Measurements from ENCODE around the gene ACSF2.

Gene ACSF2

DNA sequence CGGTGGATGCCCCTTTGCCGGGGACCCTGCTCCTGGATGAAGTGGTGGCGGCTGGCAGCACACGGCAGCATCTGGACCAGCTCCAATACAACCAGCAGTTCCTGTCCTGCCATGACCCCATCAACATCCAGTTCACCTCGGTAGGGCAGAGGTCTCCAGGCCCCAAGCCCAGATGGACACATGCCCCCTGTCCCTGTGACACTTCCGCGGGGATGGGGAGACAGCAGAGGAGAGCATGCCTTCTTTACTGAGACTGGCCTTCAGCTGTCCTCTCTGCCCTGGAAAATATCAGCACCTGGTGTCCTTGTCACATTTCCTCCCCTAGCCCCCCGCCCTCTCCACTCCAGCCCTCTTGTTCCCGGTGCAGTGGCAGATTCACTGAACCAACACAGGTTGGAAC lies 36.4 kb downstream of the ACSF2 start:
- no peak for DNase-seq (ENCODE audit: low spot score)
- peaks cover 14% of the 10 kb centered on the region for H3K4me1 ChIP-seq (ENCODE audit: insufficient read depth, poor library complexity, severe bottlenecking)
- peaks cover 16% of the 10 kb centered on the region for H3K36me3 ChIP-seq (ENCODE audit: low read depth)
- H3K4me3 ChIP-seq (ENCODE audit: severe bottlenecking) = no peak overlapping the region
- TF ChIP-seq, protein P1, sequence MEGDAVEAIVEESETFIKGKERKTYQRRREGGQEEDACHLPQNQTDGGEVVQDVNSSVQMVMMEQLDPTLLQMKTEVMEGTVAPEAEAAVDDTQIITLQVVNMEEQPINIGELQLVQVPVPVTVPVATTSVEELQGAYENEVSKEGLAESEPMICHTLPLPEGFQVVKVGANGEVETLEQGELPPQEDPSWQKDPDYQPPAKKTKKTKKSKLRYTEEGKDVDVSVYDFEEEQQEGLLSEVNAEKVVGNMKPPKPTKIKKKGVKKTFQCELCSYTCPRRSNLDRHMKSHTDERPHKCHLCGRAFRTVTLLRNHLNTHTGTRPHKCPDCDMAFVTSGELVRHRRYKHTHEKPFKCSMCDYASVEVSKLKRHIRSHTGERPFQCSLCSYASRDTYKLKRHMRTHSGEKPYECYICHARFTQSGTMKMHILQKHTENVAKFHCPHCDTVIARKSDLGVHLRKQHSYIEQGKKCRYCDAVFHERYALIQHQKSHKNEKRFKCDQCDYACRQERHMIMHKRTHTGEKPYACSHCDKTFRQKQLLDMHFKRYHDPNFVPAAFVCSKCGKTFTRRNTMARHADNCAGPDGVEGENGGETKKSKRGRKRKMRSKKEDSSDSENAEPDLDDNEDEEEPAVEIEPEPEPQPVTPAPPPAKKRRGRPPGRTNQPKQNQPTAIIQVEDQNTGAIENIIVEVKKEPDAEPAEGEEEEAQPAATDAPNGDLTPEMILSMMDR (IDR thresholded peaks at IDR 0.05; ENCODE audit: poor library complexity, severe bottlenecking) = no peak
- ATAC-seq (ENCODE audit: low read depth) = no peak
- no peaks in the 10 kb centered on the region for H3K9me3 ChIP-seq (ENCODE audit: severe bottlenecking)
- H3K27ac ChIP-seq (ENCODE audit: poor library complexity, severe bottlenecking) = no peak overlapping the region
- H3K27me3 ChIP-seq (ENCODE audit: insufficient read depth, poor library complexity, severe bottlenecking) = no peaks in the 10 kb centered on the region

DNA sequence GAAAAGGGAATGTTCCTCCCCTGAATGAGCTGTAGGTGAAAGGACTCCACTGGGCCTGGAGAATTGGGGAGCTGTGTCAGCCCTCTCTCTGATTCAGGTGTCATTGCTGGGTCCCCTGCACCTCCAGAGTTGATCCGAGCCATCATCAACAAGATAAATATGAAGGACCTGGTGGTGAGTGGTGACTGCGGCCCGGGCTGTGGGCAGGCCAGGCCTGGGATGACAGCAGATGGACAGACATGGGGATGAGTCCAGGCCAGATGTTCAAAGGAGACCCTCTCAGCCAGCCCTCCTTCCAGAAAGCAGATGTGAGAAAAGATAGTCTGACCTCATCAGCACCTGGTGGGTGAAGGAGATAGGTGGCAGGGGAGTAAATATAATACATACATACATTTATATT lies 38.1 kb downstream of the ACSF2 start:
- H3K4me3 ChIP-seq (ENCODE audit: severe bottlenecking) = no peak overlapping the region
- no peaks in the 10 kb centered on the region for H3K9me3 ChIP-seq (ENCODE audit: severe bottlenecking)
- no peaks in the 10 kb centered on the region for H3K27me3 ChIP-seq (ENCODE audit: insufficient read depth, poor library complexity, severe bottlenecking)
- TF ChIP-seq, protein P1 (IDR thresholded peaks at IDR 0.05; ENCODE audit: poor library complexity, severe bottlenecking) = no peak
- peaks cover 16% of the 10 kb centered on the region for H3K36me3 ChIP-seq (ENCODE audit: low read depth)
- no peaks in the 10 kb centered on the region for H3K4me1 ChIP-seq (ENCODE audit: insufficient read depth, poor library complexity, severe bottlenecking)
- ATAC-seq (ENCODE audit: low read depth) = no peak
- DNase-seq (ENCODE audit: low spot score) = no peak
- no peak overlapping the region for H3K27ac ChIP-seq (ENCODE audit: poor library complexity, severe bottlenecking)

DNA sequence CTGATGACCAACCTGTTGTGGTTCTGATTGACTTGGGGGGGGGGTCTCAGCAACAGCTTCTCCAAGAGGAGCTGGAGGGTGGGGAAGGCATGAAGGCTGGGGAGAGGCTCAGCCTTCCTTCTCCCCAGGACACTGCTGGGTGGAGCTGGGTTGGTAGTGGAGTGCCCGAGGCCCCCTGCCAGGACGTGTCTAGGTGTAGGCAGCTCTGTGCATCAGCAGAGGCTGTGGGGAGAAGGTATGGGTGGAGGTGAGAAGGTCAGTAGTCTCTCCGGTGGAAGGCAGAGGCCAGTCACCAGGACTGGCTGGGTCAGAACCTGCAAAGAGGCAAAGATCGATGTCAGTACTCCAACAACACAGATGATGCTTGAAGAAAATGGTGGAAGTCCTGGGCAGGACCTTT lies 38.7 kb downstream of the ACSF2 start:
- peaks cover 16% of the 10 kb centered on the region for H3K36me3 ChIP-seq (ENCODE audit: low read depth)
- no peaks in the 10 kb centered on the region for H3K4me1 ChIP-seq (ENCODE audit: insufficient read depth, poor library complexity, severe bottlenecking)
- no peaks in the 10 kb centered on the region for H3K27me3 ChIP-seq (ENCODE audit: insufficient read depth, poor library complexity, severe bottlenecking)
- H3K9me3 ChIP-seq (ENCODE audit: severe bottlenecking) = no peaks in the 10 kb centered on the region
- no peak for ATAC-seq (ENCODE audit: low read depth)
- H3K27ac ChIP-seq (ENCODE audit: poor library complexity, severe bottlenecking) = no peak overlapping the region
- peak; percentile 38 for DNase-seq (ENCODE audit: low spot score)
- H3K4me3 ChIP-seq (ENCODE audit: severe bottlenecking) = no peak overlapping the region
- TF ChIP-seq, protein P1 (IDR thresholded peaks at IDR 0.05; ENCODE audit: poor library complexity, severe bottlenecking) = no peak

DNA sequence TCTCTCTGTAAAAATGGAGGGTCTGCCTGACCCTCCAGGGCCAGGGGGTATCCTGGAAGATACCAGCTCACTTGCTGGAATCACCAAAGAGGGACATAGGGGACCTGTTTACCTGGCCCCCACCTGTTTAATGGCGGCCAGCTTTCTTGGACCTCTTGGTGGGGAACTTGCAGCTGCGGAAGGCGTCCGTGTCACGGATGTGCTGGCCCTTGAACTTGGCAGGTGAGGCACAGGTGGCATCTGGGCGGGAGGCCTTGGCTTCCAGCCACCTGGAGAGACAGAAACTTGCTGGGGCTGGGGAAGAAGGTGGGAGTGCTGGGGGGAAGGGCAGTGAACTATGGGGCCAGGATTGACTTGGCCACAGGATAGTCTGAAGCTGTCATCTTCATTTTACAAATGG lies 39.2 kb downstream of the ACSF2 start:
- TF ChIP-seq, protein P1 (IDR thresholded peaks at IDR 0.05; ENCODE audit: poor library complexity, severe bottlenecking) = no peak
- H3K9me3 ChIP-seq (ENCODE audit: severe bottlenecking) = no peaks in the 10 kb centered on the region
- DNase-seq (ENCODE audit: low spot score) (no peak), ATAC-seq (ENCODE audit: low read depth) (no peak)
- H3K27ac ChIP-seq (ENCODE audit: poor library complexity, severe bottlenecking) = no peak overlapping the region
- no peak overlapping the region for H3K4me3 ChIP-seq (ENCODE audit: severe bottlenecking)
- H3K4me1 ChIP-seq (ENCODE audit: insufficient read depth, poor library complexity, severe bottlenecking) = no peaks in the 10 kb centered on the region
- H3K36me3 ChIP-seq (ENCODE audit: low read depth) = peaks cover 16% of the 10 kb centered on the region
- no peaks in the 10 kb centered on the region for H3K27me3 ChIP-seq (ENCODE audit: insufficient read depth, poor library complexity, severe bottlenecking)

DNA sequence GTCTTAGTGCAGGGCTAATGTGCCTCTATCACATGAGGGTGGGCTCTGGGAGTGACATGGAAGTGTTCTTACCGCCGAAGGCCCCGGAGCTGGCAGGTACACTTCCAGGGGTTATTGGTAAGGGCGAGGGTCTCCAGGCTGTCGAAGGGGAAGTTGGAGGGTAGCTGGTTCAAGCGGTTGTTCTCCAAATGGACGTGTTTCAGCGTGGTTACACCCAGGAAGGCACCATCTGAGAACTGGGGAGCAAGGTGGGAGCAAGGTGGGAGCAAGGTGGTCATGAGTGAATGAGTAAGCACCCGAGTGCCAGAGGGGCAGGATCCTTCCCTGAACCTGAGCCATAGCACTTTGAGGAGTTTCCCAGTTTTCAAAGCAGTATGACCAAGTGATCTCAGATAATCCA lies 39.6 kb downstream of the ACSF2 start:
- no peaks in the 10 kb centered on the region for H3K9me3 ChIP-seq (ENCODE audit: severe bottlenecking)

More for the DNA sequence above, 39.6 kb downstream of the ACSF2 start:
- Histone ChIP-seq H3K27ac (ENCODE audit: poor library complexity, severe bottlenecking) (no peak overlapping the region), H3K4me3 (ENCODE audit: severe bottlenecking) (no peak overlapping the region), H3K27me3 (ENCODE audit: insufficient read depth, poor library complexity, severe bottlenecking) (no peaks in the 10 kb centered on the region), H3K36me3 (ENCODE audit: low read depth) (peaks cover 16% of the 10 kb centered on the region), H3K4me1 (ENCODE audit: insufficient read depth, poor library complexity, severe bottlenecking) (no peaks in the 10 kb centered on the region)
- DNase-seq (ENCODE audit: low spot score) (no peak), ATAC-seq (ENCODE audit: low read depth) (no peak)
- TF ChIP-seq, protein P1 (IDR thresholded peaks at IDR 0.05; ENCODE audit: poor library complexity, severe bottlenecking) = no peak

All from RWPE2 (cell line).